Measurements from ENCODE around the gene MEX3D.

The MEX3D gene

GRCh38 chr19:1514986-1515721 is 53.0 kb downstream of the MEX3D start:
- no peak for DNase-seq

GRCh38 chr19:1514295-1514661 is 53.8 kb downstream of the MEX3D start:
- DNase-seq: no peak

- peak; percentile 50 for DNase-seq
Observed at GRCh38 chr19:1513499-1514294, 54.4 kb downstream of the MEX3D start.

DNA sequence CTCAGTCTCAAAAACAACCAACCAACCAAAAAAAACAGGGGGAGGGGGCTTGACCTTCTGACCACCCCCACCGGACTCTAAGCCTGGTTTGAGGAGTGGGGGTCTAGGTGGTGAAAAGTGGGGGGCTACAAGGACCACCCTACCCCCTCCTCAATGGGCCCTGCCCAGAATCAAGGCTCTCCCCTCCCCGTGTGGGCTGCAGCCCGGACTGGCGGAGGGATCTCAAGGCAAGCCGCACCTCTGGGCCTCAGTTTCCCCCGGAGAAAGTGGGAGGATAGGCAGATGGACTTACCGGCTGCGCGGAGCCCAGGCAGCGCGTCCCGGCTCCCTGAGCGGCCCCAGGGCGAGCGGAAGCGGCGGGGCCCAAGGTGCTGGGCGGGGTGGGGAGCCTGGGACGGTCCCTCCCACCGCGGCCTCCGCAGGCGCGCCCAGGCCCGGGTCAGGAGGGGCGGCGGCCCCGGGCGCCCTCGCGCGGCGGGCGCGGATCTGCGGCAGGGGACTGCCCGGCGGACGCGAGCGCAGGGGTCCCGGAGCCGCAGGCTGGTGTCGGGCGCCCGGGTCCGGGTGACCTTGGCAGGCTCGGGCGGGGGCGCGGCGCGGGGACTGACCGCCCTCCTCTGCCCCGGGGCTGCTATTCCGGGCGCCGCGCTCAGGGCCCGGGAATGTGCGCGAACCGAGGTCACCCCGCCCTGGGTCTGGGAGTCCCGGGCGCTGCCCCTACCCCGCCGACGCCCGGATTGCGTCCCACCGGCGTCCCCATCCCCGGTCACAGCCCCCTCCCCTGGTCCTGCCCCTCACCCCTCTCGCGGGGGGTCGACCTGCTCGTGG is 55.2 kb downstream of the MEX3D start, which contains the start of gene ADAMTSL5:
Gene ADAMTSL5 (minus strand): TSS at position 349 of the 828 bp plus-strand sequence. CDS start 2,076 bp downstream, outside the sequence.
- peak; percentile 49 for DNase-seq

GRCh38 chr19:1511318-1512317 is 56.5 kb downstream of the MEX3D start:
- DNase-seq: no peak

DNA sequence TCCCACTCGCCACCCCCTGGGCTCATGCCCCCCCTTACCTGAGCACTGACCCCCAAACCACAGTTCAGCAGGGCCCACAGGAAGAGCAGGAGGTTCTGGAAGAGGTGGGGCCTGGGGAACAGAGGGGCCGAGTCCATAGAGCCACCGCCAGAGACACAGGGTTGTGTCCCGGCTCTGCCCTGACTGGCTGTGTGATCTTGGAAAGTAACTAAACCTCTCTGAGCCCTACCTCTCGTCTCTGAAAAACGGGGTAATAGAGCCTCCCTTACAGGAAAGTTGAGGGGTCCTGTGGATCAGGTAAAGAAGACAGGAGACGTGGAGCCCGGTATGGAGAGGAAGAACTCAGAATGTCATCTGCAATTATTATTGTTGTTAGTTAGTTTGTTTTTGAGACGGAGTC is 57.3 kb downstream of the MEX3D start:
- no peak for DNase-seq

DNA sequence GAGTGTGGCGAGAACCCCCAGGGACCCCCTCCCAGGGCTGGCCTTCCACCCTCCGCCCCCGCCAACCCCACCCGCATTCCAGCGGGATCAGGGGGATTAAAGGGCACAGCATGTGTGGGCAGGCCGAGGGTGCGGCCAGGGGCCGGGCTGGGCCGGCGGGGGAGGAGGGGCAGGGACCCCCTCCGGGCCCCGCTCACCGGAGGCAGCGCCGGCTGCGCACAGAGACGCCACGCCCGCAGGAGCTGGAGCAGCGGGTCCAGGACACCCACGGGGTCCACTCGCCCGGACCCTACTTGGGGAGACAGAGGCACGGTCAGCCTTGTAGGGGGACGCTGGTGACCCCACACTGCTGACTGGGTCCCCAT is 57.7 kb downstream of the MEX3D start:
- no peak for DNase-seq

- no peak for DNase-seq
Observed at GRCh38 chr19:1509602-1510441, 58.3 kb downstream of the MEX3D start.

DNA sequence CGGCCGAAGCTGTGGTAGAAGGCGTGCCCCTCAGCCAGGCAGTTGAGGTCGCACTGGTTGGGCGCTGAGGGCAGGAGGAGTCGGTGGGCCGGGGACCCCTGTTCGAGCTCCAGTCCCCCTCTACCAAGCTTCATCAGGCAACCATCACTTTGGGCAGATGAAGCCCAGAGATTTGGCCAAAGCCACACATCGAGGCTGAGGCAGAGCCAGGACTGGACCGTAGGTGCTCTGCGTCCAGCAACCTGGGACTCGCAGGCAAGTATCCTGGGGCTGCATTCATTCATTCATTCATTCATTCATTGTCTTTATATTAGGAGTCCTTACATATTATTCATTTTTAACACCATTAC is 59.6 kb downstream of the MEX3D start:
- no peak for DNase-seq

DNA sequence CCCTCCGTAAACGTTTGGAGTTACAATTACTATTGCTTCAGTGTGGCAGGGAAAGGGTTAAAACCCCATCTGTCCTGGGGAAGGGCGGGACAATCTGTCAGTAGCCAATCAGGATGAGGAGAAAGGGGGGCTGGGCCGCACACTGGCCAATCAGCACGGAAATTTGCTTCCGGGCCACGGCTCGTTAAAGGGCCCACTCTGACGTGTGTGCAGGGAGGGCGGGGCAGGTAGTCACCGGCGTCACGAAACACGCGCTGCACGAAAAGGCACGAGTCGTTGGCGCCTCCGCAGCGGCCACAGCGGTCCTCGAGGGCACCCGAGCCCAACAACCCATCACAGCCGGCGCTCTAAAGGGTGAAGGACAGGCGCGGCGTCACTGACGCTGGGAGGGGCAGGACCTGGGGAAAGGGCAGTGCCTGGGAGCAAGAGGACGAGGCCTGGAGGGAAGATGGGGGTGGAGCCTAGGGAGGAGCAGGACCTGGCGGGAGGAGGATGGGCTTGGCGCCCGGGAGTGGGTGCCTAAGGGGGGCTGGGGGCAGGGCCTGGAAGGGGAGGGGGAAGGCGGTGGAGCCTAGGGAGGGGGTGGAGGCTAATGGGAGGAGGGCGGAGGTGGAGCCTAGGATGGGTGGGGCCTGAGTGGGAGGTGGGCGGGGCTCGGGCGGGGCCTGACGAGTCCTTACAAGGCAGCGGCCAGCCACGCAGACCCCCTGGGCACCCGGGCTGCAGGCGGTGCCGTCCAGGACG is 60.2 kb downstream of the MEX3D start:
- DNase-seq: peak; percentile 72

DNA sequence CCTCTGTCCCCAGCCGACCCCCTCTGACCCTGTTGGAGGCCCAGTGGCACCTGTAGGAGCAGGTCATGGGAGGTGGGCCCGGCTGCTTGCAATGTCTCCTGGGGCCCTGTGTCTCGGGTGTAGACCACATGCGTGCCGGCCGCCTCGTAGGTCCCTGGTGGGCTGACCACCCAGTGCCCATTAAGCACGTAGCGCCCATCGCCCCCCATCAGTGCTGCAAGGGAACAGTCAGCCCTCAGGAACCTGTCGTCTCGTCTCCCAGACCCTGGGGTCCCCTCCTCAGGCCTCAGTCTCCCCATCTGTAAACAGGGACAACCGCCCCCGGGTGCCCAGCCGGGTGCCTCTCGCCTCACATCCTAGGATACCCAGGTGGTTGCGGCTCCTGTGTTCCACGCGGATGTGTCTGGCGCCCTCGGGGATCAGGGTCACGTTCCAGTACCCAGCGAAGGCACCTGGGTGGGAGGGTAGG is 60.9 kb downstream of the MEX3D start:
- no peak for DNase-seq

- DNase-seq: no peak
Observed at GRCh38 chr19:1505991-1506881, 61.9 kb downstream of the MEX3D start.

DNA sequence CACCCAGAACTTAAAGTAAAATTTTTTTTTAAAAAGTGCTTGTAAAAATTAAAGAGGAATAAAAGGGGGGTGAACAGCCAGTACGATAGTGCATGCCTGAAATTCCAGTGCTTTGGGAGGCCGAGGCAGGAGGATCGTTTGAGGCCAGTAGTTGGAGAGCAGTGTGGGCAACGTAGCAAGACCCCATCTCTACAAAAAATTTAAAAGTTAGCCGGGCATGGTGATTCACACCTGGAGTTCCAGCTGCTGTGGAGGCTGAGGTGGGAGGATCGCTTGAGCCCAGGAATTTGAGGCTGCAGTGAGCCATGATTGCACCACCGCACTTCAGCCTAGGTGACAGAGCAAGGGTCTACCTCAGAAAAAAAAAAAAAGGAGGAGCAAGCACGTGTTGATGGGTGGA is 63.1 kb downstream of the MEX3D start:
- DNase-seq: no peak
